ENCODE data around the gene GCGR.
A peak's percentile ranks its signal among the peaks of the same experiment; 100 is the strongest.

Gene GCGR

GRCh38 chr17:81803728-81804558 lies at the start of gene GCGR:
Gene GCGR, plus strand, starts transcription at chr17:81804150. Its CDS starts 4,869 bp downstream, at chr17:81809019.
- DNase-seq (ENCODE audit: low read depth), result no peak
- no peak within 1 kb of the TSS for H3K4me3 ChIP-seq (replicated peaks; ENCODE audit: low read depth, low read length)
- TF ChIP-seq, protein P1, sequence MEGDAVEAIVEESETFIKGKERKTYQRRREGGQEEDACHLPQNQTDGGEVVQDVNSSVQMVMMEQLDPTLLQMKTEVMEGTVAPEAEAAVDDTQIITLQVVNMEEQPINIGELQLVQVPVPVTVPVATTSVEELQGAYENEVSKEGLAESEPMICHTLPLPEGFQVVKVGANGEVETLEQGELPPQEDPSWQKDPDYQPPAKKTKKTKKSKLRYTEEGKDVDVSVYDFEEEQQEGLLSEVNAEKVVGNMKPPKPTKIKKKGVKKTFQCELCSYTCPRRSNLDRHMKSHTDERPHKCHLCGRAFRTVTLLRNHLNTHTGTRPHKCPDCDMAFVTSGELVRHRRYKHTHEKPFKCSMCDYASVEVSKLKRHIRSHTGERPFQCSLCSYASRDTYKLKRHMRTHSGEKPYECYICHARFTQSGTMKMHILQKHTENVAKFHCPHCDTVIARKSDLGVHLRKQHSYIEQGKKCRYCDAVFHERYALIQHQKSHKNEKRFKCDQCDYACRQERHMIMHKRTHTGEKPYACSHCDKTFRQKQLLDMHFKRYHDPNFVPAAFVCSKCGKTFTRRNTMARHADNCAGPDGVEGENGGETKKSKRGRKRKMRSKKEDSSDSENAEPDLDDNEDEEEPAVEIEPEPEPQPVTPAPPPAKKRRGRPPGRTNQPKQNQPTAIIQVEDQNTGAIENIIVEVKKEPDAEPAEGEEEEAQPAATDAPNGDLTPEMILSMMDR (IDR thresholded peaks at IDR 0.05; ENCODE audit: low read length, missing control alignments), result no peak

DNA sequence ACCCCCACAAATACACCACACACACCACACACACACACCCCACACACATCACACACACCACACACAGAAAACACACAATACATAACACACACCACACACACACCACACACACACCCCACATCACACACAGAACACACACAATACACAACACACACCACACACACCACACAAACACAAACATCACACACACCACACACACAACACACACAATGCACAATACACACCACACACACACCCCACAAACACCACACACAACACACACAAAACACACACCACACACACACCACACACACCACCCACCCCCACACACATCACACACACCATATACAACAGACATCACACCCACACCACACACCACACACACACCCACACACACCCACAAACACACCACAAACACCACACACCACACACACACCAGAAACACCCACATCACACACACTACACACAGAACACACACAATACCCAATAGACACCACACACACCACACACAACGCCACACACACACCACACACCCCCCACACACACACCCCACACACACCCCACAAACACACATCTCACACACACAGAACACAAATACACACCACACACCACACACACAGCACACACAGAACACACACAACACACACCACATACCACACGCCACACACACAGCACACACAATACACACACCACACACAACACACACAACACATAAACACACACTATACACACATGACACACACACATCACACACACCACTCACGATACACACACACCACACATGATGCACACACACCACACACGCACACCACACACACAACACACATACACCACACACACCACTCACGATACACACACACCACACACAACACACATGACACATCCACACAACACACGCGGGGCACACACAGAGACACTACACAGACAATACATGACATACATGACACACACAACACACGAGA lies 11.0 kb upstream of the GCGR start:
- TF ChIP-seq, protein P1 (IDR thresholded peaks at IDR 0.05; ENCODE audit: low read length, missing control alignments), result no peak
- no peak overlapping the region for H3K4me3 ChIP-seq (replicated peaks; ENCODE audit: low read depth, low read length)
- no peak for DNase-seq (ENCODE audit: low read depth)

DNA sequence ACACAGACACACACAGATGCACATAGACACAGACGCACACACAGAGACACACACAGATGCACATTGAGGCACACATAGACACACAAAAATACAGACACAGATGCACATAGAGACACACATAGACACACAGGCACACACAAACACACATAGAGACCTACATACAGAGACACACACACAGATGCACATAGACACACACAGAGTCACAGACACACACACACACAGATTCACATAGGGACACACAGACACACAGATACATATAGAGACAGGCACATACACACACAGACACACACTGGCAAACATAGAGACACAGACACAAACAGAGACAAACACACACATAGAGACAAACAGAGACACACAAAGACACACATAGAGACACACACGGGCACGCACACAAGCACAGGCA lies 9.9 kb upstream of the GCGR start:
- no peak for DNase-seq (ENCODE audit: low read depth)
- no peak overlapping the region for H3K4me3 ChIP-seq (replicated peaks; ENCODE audit: low read depth, low read length)
- TF ChIP-seq, protein P1 (IDR thresholded peaks at IDR 0.05; ENCODE audit: low read length, missing control alignments), result no peak

DNA sequence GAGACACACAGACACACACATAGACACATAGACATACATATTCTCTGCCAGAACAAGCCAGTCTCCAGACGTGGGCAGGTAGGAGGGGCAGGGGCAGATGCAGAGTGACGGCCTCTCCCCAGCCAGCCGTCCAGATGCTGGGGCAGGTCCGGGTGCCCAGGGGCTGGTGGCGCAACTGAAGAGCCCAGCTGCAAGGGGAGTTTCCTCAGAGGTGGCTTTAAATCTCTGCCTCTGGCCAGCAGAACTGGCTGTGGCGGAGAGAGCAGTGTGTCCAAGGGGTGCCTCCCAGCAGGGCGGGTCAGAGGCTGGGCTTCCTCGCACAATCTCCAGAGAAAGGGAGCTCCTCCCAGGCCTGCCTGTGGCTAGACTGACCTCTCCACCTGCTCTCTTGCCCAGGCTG lies 9.4 kb upstream of the GCGR start:
- DNase-seq (ENCODE audit: low read depth), result peak; percentile 14
- H3K4me3 ChIP-seq (replicated peaks; ENCODE audit: low read depth, low read length), result no peak overlapping the region
- TF ChIP-seq, protein P1 (IDR thresholded peaks at IDR 0.05; ENCODE audit: low read length, missing control alignments), result no peak

GRCh38 chr17:81801327-81801726 lies 2.6 kb upstream of the GCGR start:
- no peak overlapping the region for H3K4me3 ChIP-seq (replicated peaks; ENCODE audit: low read depth, low read length)
- DNase-seq (ENCODE audit: low read depth), result no peak
- TF ChIP-seq, protein P1 (IDR thresholded peaks at IDR 0.05; ENCODE audit: low read length, missing control alignments), result no peak

GRCh38 chr17:81802048-81802758 lies 1.7 kb upstream of the GCGR start:
- no peak for DNase-seq (ENCODE audit: low read depth)
- no peak overlapping the region for H3K4me3 ChIP-seq (replicated peaks; ENCODE audit: low read depth, low read length)
- TF ChIP-seq, protein P1 (IDR thresholded peaks at IDR 0.05; ENCODE audit: low read length, missing control alignments), result no peak
